DND-41 (cell line): Measurements from ENCODE around the gene MTM1.

ENCODE experiments used
- ATAC-seq: fragments of 200-7000 bp; cut with Tn5 transposase; 3 replicates; pipeline ENCODE4 v1.9.1; 2021; ENCODE audit warnings: low read depth; ENCODE audit not compliant: insufficient read depth
- DNase-seq: peaks from one replicate; pipeline ENCODE4 v3.0.0-alpha.2; 2020
- H2AFZ ChIP-seq: 2 replicates; pipeline ENCODE4 v1.6.0; 2012; ENCODE audit warnings: low read depth, low read length
- H3K27ac ChIP-seq: 2 replicates; pipeline ENCODE4 v1.5.1; 2012; ENCODE audit warnings: low read length, inconsistent platforms
- H3K27me3 ChIP-seq: fragments of 200-600 bp; sonication (generic); 2 replicates; pipeline ENCODE4 v1.6.0; 2012; ENCODE audit warnings: low read length, mild to moderate bottlenecking, inconsistent platforms; ENCODE audit not compliant: insufficient read depth, poor library complexity
- H3K36me3 ChIP-seq: 2 replicates; pipeline ENCODE4 v1.5.1; 2012; ENCODE audit warnings: low read length, inconsistent platforms; ENCODE audit not compliant: insufficient read depth
- H3K4me1 ChIP-seq: 2 replicates; pipeline ENCODE4 v1.5.1; 2012; ENCODE audit warnings: mild to moderate bottlenecking, low read length; ENCODE audit not compliant: insufficient read depth
- H3K4me2 ChIP-seq: 2 replicates; pipeline ENCODE4 v1.6.0; 2012; ENCODE audit warnings: mild to moderate bottlenecking, moderate library complexity, low read length, inconsistent platforms; ENCODE audit not compliant: insufficient read depth
- H3K4me3 ChIP-seq, 2 experiments: fragments of 200-600 bp in 1 of 2; shearing (Covaris generic) in 1 of 2; 2 replicates each; pipeline ENCODE4 v1.5.1; 2012 to 2016; ENCODE audit warnings: inconsistent platforms in 2 of 2, low read length in 2 of 2, mild to moderate bottlenecking in 2 of 2, low read depth in 1 of 2, moderate library complexity in 1 of 2
- H3K79me2 ChIP-seq: 2 replicates; pipeline ENCODE4 v1.6.0; 2012; ENCODE audit warnings: low read length, inconsistent platforms; ENCODE audit not compliant: insufficient read depth
- H3K9ac ChIP-seq: 2 replicates; pipeline ENCODE4 v1.6.0; 2012; ENCODE audit warnings: low read depth, mild to moderate bottlenecking, inconsistent platforms, low read length, moderate library complexity
- H3K9me3 ChIP-seq: 2 replicates; pipeline ENCODE4 v1.5.1; 2012; ENCODE audit warnings: low read length, moderate library complexity, mild to moderate bottlenecking, inconsistent platforms; ENCODE audit not compliant: insufficient read depth, severe bottlenecking
- H4K20me1 ChIP-seq: 2 replicates; pipeline ENCODE4 v1.6.0; 2012; ENCODE audit warnings: low read length; ENCODE audit not compliant: insufficient read depth
- EZH2 ChIP-seq: IDR thresholded peaks from 3 replicates; pipeline ENCODE4 v1.6.1; 2012; ENCODE audit warnings: borderline replicate concordance, low read depth, mild to moderate bottlenecking, moderate library complexity, low read length, inconsistent platforms; ENCODE audit not compliant: severe bottlenecking
- TF ChIP-seq, protein P1 (sequence below): IDR thresholded peaks from 2 replicates; pipeline ENCODE4 v1.5.1; 2012; ENCODE audit warnings: borderline replicate concordance, low read length, moderate library complexity, mild to moderate bottlenecking; ENCODE audit not compliant: poor library complexity, severe bottlenecking; ENCODE audit errors: extremely low read depth

MTM1 gene

DNA sequence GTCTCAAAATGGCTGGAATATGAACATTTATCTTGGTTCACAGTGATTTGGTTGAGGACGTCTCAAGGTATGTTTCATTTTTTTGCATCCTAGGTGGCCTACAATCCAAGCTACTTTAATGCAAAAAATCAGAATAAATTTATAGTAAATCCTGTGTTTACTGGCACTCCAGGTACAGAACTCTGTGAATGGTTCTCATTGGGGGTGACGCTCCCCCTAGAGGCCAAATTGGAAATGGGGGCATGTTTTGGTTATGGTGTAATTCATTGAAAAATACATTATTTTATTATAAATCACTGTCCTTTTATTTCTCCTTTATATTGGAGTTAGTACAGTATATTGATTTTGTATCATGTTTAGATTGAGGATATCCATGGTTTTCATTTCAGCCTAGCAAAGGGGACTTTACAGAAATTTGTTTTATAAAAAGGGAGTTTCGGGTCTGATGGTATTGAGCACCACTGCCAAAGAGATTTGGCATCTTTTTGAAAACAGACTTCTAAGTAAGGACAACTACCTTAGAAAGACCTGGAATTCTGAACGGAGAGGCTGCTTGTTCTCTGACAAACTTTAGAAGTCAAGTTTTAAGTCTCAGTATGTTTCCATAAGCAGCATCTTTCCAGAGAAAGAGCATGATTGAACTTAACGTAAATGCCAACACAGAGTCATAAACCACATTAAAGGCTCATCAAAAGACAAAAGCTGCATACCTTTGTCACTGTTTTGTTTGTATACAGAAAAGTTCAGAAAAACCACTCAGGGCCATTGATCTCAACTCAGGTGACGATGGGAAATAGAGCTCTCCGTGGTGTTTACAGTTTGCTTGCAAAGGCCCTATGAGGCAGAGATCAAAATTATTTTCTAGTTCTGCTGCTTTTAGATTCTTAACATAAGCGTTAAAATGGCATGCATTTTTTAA, 19.4 kb downstream of the MTM1 start:
- Histone ChIP-seq H3K9ac (no peak overlapping the region), H3K27ac (no peak overlapping the region), H4K20me1 (no peaks in the 10 kb centered on the region; the same call in 1 of the 2 replicates), H2AFZ (no peak overlapping the region), H3K4me1 (no peaks in the 10 kb centered on the region), H3K36me3 (no peaks in the 10 kb centered on the region), H3K79me2 (peaks cover 16% of the 10 kb centered on the region; the same call in 1 of the 2 replicates), H3K9me3 (no peaks in the 10 kb centered on the region), H3K4me2 (no peak overlapping the region), H3K4me3 (no peak overlapping the region), H3K27me3 (no peaks in the 10 kb centered on the region)
- ATAC-seq = 0 out of 3 replicates have a peak, but pooled peaks have one; percentile 52
- DNase-seq = peak; percentile 50
- TF ChIP-seq EZH2 = no peak
- TF ChIP-seq, protein P1, sequence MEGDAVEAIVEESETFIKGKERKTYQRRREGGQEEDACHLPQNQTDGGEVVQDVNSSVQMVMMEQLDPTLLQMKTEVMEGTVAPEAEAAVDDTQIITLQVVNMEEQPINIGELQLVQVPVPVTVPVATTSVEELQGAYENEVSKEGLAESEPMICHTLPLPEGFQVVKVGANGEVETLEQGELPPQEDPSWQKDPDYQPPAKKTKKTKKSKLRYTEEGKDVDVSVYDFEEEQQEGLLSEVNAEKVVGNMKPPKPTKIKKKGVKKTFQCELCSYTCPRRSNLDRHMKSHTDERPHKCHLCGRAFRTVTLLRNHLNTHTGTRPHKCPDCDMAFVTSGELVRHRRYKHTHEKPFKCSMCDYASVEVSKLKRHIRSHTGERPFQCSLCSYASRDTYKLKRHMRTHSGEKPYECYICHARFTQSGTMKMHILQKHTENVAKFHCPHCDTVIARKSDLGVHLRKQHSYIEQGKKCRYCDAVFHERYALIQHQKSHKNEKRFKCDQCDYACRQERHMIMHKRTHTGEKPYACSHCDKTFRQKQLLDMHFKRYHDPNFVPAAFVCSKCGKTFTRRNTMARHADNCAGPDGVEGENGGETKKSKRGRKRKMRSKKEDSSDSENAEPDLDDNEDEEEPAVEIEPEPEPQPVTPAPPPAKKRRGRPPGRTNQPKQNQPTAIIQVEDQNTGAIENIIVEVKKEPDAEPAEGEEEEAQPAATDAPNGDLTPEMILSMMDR = peak; percentile 69

DNA sequence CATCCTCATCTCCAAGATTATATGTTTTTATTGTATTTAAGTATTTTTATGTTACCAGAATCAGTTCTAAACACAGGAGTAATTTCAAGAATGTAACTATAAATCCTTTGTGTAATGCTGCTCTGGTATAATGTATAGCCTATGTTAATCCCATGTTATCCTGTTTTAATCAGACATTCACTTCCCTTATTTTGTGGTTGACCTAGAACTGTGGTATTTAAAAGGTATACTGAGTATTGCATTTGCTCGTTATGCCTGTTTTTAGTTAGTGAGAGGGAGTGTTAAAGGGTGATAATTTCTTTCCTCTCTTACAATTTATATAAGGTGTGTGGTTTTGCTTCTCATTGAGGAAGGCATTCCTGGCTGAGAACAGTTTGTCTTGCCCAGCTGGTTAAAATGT, 26.2 kb downstream of the MTM1 start:
- ATAC-seq (no peak), DNase-seq (no peak)
- no peaks in the 10 kb centered on the region for H3K27me3 ChIP-seq
- H3K9me3 ChIP-seq = no peaks in the 10 kb centered on the region
- H3K4me1 ChIP-seq = no peaks in the 10 kb centered on the region
- H4K20me1 ChIP-seq = no peaks in the 10 kb centered on the region
- H2AFZ ChIP-seq = no peak overlapping the region
- H3K79me2 ChIP-seq = peaks cover 6% of the 10 kb centered on the region; the same call in 1 of the 2 replicates
- H3K4me3 ChIP-seq = no peak overlapping the region
- peaks cover 8% of the 10 kb centered on the region for H3K36me3 ChIP-seq
- no peak overlapping the region for H3K27ac ChIP-seq
- no peak overlapping the region for H3K4me2 ChIP-seq
- TF ChIP-seq EZH2 = no peak
- TF ChIP-seq, protein P1 = no peak
- H3K9ac ChIP-seq = no peak overlapping the region

DNA sequence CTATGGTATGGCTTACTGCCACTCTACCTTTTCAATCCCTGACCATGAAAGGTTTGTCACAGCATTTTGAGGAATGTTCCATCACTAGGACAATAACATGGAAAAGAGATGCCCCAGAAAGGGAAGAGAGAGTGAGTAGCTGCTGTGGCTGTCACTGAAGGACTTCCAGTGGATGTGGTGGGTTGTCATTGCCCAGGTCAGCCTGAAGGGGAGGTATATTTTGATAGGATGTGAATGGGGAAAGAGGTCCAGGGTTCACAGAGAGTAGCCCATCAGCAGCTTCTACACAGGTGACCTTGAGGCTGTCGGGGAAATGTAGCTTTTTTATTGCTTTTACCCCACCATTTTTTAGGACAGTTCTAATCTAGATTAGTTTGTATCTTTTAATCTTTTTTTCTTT, 30.8 kb downstream of the MTM1 start:
- no peak overlapping the region for H3K9ac ChIP-seq

More for the DNA sequence above, 30.8 kb downstream of the MTM1 start:
- H3K79me2 ChIP-seq = no peaks in the 10 kb centered on the region
- no peak overlapping the region for H2AFZ ChIP-seq
- H3K4me3 ChIP-seq = no peak overlapping the region
- DNase-seq (no peak), ATAC-seq (no peak)
- TF ChIP-seq EZH2 = no peak
- TF ChIP-seq, protein P1 = no peak
- H3K27me3 ChIP-seq = no peaks in the 10 kb centered on the region
- H3K4me2 ChIP-seq = no peak overlapping the region
- no peaks in the 10 kb centered on the region for H3K9me3 ChIP-seq
- no peaks in the 10 kb centered on the region for H4K20me1 ChIP-seq
- H3K4me1 ChIP-seq = no peaks in the 10 kb centered on the region
- no peak overlapping the region for H3K27ac ChIP-seq
- peaks cover 20% of the 10 kb centered on the region for H3K36me3 ChIP-seq
